GM19240 (cell line): ENCODE results near the gene TMED1.
"Not testable (repeated sequence)": the region's sequence is repeated elsewhere in the genome, so short reads cannot be mapped to it uniquely, and the experiment has no call there.

Experiments
- DNase-seq: peaks from one replicate; pipeline ENCODE4 v3.0.0; 2011; ENCODE audit warnings: low spot score; ENCODE audit not compliant: insufficient read length

The TMED1 gene, protein sequence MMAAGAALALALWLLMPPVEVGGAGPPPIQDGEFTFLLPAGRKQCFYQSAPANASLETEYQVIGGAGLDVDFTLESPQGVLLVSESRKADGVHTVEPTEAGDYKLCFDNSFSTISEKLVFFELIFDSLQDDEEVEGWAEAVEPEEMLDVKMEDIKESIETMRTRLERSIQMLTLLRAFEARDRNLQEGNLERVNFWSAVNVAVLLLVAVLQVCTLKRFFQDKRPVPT

GRCh38 chr19:10835754-10836478 is at the start of gene TMED1:
TSS of gene TMED1 (minus strand) at chr19:10836212. CDS start at chr19:10836191, 21 bp downstream.
- peak; percentile 99 for DNase-seq

DNA sequence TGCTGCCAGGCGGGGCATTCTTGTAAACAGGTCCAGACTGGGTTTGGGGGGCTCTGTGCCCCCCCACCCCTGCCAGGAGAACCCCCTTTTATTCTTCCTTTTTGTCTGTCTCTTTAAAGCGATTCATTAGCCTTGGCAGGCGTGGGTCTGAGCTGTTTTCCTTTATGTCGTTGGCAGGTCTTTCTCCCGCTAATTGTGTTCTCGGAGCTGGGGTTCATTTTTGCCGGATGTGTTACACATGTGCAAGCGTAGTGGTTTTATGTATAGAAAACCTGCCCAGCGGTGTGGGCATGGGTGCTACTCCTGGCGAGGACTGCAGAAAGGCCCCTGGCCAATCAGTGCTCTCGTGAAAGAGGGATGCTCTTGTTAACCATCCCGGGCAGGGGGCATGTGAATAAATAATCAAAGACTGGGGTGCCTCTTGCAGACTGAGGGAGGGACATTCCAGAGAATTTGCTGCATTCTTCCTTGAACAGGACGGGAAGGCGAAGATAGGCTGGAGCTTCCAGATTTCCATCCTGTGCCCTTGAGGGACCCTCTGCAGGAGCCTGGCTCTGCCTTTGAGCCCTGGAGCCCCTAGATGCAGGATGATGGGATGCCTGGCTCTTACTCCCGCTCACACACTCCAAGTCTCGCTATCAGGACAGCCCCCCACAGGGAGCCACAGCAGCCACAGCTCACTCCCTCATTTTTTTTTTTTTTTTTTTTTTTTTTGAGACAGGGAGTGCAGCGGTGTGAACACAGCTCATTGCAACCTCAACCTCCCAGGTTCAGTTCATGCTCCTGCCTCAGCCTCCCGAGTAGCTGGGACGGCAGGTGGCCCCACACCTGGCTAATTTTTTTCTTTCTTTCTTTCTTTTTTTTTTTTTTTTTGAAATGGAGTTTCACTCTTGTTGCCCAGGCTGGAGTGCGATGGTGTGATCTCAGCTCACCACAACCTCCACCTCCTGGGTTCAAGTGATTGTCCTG is 49.5 kb upstream of the TMED1 start:
- no peak for DNase-seq

DNA sequence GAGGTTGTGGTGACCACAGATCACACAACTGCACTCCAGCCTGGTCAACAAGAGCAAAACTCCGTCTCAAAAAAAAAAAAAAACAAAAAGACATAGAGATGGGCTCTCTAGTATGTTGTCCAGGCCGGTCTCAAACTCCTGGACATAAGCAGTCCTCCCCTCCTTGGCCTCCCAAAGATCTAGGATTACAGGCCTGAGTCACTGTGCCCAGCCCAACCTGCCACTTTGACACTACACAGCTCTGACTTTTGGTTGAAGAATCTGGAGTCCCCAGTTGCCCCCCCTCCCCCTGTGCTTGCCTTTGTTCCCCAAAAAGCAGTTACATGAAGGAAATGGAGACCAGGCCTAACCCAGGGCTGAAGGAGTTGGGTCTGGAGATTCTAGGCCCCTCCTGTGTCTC is 48.3 kb upstream of the TMED1 start:
- no peak for DNase-seq

GRCh38 chr19:10882108-10882457 is 46.1 kb upstream of the TMED1 start:
- no peak for DNase-seq

DNA sequence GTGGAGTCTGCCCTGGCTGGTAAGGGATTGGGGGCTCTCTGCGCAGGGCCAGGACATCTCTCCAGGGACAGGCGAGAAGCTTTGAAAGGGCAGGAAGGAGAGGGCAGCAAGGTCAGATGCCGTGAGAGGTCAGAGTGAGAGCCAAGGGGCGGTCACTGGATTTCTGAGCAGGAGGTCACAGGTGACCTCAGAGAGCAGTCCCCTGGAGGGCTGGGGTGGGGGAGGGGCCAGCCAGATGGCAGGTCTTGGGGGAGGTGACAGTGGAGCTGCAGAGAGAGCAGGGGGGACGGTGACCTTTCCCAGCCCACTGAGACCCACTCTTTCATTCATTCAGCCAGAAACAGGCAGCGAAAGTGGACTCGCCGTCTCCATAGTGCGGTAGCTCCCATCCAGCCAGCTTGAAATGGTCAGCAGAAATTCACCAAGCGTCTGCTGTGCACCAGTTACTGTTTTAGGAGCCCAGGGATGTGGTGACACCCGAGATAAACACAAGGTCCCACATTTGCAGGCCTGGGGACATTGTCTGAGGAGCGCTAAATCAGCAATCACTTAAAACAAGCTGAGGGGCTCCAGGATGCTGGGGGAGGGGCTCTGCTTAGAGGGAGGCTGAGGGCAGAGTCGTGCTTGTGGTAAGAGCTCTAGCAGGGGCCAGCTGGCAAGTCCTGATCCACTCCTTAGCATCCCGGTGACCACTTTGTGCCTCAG is 45.5 kb upstream of the TMED1 start:
- no peak for DNase-seq

GRCh38 chr19:10878253-10878652 is 42.2 kb upstream of the TMED1 start:
- DNase-seq: no peak

DNA sequence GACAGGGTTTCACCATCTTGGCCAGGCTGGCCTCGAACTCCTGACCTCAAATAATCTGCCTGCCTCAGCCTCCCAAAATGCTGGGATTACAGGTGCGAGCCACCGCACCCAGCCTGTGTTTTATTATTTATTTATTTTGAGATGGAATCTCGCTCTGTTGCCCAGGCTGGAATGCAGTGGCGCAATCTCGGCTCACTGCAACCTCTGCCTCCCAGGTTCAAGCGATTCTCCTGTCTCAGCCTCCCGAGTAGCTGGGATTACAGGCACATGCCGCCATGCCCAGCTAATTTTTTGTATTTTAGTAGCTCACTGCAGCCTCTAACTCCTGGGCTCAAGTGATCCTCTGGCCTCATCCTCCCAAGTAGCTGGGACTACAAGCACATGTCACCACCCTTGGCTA is 41.6 kb upstream of the TMED1 start:
- not testable (repeated sequence) for DNase-seq

- peak; percentile 40 for DNase-seq
Measured at GRCh38 chr19:10876459-10877240, 40.6 kb upstream of the TMED1 start.

- DNase-seq: no peak
Measured at GRCh38 chr19:10874024-10874423, 38.0 kb upstream of the TMED1 start.

- no peak for DNase-seq
Measured at GRCh38 chr19:10872546-10873107, 36.6 kb upstream of the TMED1 start.

- DNase-seq: no peak
Measured at GRCh38 chr19:10871711-10872545, 35.9 kb upstream of the TMED1 start.

DNA sequence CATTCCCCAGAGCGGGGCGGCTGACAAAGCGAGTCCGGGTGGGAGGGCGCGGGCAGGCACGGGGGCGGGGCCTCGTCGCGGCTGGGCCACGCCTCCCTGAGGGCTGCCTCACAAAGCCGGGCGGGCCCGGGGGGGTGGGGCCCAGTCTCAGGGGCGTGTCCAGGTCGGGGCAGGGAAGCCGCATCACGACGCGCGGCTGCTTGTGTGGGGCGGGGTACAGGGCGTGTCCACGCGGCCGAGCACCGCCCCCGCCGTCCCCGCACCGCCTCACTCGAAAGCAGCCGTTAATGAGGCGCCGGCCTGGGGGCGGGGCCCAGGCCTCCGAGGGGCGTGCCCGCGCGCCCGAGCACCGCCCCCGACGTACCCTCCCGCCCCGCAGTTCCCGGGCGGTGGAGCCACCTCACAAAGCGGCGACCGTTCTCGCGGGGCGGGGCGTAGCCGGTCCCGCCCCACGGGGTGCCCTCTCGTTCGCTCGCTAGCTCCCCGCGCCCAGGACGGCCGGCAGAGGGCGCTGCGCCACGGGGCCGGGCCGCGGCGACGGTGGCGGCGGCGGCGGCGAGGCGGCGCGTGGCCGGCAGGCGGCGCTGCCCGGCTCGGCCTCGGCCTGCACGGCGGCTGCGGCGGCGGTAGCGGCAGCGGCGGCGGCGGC is 35.1 kb upstream of the TMED1 start, which contains the start of gene CARM1:
Gene CARM1, plus strand, starts transcription at position 599 of the 649 bp plus-strand sequence. CDS start 150 bp downstream, outside the sequence.
- peak; percentile 93 for DNase-seq

GRCh38 chr19:10870501-10870954 is 34.5 kb upstream of the TMED1 start:
- DNase-seq: no peak

DNA sequence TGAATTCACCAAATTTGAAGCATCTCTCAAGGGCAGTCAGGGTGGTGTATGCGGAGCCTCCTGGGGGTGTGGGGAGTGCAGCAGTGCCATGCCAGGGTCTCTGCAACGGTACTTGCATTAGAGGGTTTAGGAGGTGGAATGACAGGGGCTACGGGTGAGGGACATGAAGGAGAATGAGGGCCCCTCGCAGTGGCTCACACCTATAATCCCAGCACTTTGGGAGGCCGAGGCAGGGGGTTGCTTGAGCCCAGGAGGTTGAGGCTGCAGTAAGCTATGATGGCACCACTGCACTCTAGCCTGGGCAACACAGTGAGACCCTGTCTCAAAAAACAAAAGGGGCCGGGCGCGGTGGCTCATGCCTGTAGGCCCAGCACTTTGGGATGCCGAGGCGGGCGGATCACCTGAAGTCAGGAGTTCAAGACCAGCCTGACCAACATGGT is 33.9 kb upstream of the TMED1 start:
- DNase-seq: not testable (repeated sequence)

- DNase-seq: no peak
Measured at GRCh38 chr19:10868872-10869547, 33.0 kb upstream of the TMED1 start.

GRCh38 chr19:10866495-10866894 is 30.5 kb upstream of the TMED1 start:
- DNase-seq: no peak

DNA sequence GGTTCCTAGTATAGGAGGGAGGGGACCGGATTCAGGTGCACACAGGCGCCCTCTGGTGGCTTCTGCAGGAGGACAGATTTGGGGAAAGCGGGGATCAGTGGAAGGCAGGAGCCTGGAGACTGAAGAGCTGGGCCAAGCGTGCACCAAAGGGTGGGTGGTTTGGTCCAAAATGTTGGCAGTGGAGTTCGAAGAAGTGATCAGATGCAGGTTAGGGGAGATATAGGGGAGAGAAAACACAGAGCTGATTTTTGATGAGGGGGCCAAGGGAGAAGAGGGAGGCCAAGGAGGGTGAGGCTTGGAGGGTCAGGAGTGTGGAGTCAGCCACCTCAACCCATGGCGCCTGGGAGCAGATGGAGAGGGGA is 28.5 kb upstream of the TMED1 start:
- DNase-seq: peak; percentile 70

GRCh38 chr19:10863107-10863717 is 27.2 kb upstream of the TMED1 start:
- no peak for DNase-seq
